Activated naive CD8-positive, alpha-beta T cell treated with anti-CD3 and anti-CD28 coated beads for 36 hours (primary cell): ENCODE measurements around the gene SERPINA6. TPM values are rescaled to one million over a fixed set of nuclear protein-coding genes. Genes with fewer than 3 reads are reported as not detected.
"Not testable (repeated sequence)": the region's sequence is repeated elsewhere in the genome, so short reads cannot be mapped to it uniquely, and the experiment has no call there.

ENCODE experiments used
- DNase-seq: peaks from one replicate; pipeline ENCODE4 v3.0.0; 2021
- H3K27ac Mint-ChIP-seq: one replicate; pipeline ENCODE4 v1.8.0; 2022; ENCODE audit warnings: mild to moderate bottlenecking, moderate library complexity, mixed read lengths
- H3K27me3 Mint-ChIP-seq: one replicate; pipeline ENCODE4 v1.8.0; 2022; ENCODE audit warnings: mild to moderate bottlenecking, mixed read lengths
- H3K36me3 Mint-ChIP-seq: one replicate; pipeline ENCODE4 v1.8.0; 2021; ENCODE audit warnings: mild to moderate bottlenecking, mixed read lengths
- H3K4me1 Mint-ChIP-seq: one replicate; pipeline ENCODE4 v1.8.0; 2021; ENCODE audit warnings: mixed read lengths
- H3K4me3 Mint-ChIP-seq: one replicate; pipeline ENCODE4 v1.8.0; 2022; ENCODE audit warnings: mild to moderate bottlenecking, moderate library complexity, mixed read lengths
- H3K9me3 Mint-ChIP-seq: one replicate; pipeline ENCODE4 v1.8.0; 2022; ENCODE audit warnings: mixed read lengths
- total RNA-seq, 2 experiments: library from RNA; stranded (reverse); gene quantifications; one replicate each; pipeline ENCODE4 v1.2.3, GENCODE V29; 2021

Gene SERPINA6
- total RNA-seq: not detected

GRCh38 chr14:94322648-94323570 is at the start of gene SERPINA6:
TSS of gene SERPINA6 (minus strand) at chr14:94323336. CDS start at chr14:94314648, 8,688 bp downstream.
- Mint-ChIP-seq H3K27me3 (peaks cover 13% of the 10 kb centered on the region), H3K9me3 (no peaks in the 10 kb centered on the region), H3K4me1 (no peaks in the 10 kb centered on the region), H3K27ac (no peak within 1 kb of the TSS), H3K36me3 (no peaks in the 10 kb centered on the region), H3K4me3 (no peak within 1 kb of the TSS)
- no peak for DNase-seq

GRCh38 chr14:94372021-94372605 is 49.0 kb upstream of the SERPINA6 start:
- Mint-ChIP-seq H3K9me3 (no peaks in the 10 kb centered on the region), H3K36me3 (no peaks in the 10 kb centered on the region), H3K27ac (no peak overlapping the region), H3K4me1 (no peaks in the 10 kb centered on the region), H3K4me3 (no peak overlapping the region), H3K27me3 (peaks cover 4% of the 10 kb centered on the region)
- no peak for DNase-seq

- DNase-seq: no peak
- Mint-ChIP-seq H3K36me3 (no peaks in the 10 kb centered on the region), H3K4me1 (no peaks in the 10 kb centered on the region), H3K4me3 (no peak overlapping the region), H3K27me3 (no peaks in the 10 kb centered on the region), H3K9me3 (no peaks in the 10 kb centered on the region), H3K27ac (no peak overlapping the region)
Measured at GRCh38 chr14:94370524-94370910, 47.4 kb upstream of the SERPINA6 start.

GRCh38 chr14:94369766-94370523 is 46.8 kb upstream of the SERPINA6 start:
- not testable (repeated sequence) for H3K4me1 Mint-ChIP-seq, H3K4me3 Mint-ChIP-seq, H3K27ac Mint-ChIP-seq, H3K36me3 Mint-ChIP-seq, DNase-seq, H3K9me3 Mint-ChIP-seq, H3K27me3 Mint-ChIP-seq

- Mint-ChIP-seq H3K9me3 (no peaks in the 10 kb centered on the region), H3K36me3 (no peaks in the 10 kb centered on the region), H3K27me3 (no peaks in the 10 kb centered on the region), H3K27ac (no peak overlapping the region), H3K4me3 (no peak overlapping the region), H3K4me1 (no peaks in the 10 kb centered on the region)
- no peak for DNase-seq
Measured at GRCh38 chr14:94368956-94369355, 45.8 kb upstream of the SERPINA6 start.

- no peaks in the 10 kb centered on the region for H3K27me3 Mint-ChIP-seq
- no peaks in the 10 kb centered on the region for H3K36me3 Mint-ChIP-seq
- H3K9me3 Mint-ChIP-seq: no peaks in the 10 kb centered on the region
- H3K4me3 Mint-ChIP-seq: no peak overlapping the region
- H3K4me1 Mint-ChIP-seq: no peaks in the 10 kb centered on the region
- no peak overlapping the region for H3K27ac Mint-ChIP-seq
- no peak for DNase-seq
Measured at GRCh38 chr14:94368243-94368590, 45.1 kb upstream of the SERPINA6 start.

- Mint-ChIP-seq H3K4me1 (no peaks in the 10 kb centered on the region), H3K9me3 (no peaks in the 10 kb centered on the region), H3K27me3 (peaks cover under 1% of the 10 kb centered on the region), H3K36me3 (no peaks in the 10 kb centered on the region), H3K27ac (no peak overlapping the region), H3K4me3 (no peak overlapping the region)
- DNase-seq: no peak
Measured at GRCh38 chr14:94367347-94368242, 44.5 kb upstream of the SERPINA6 start.

GRCh38 chr14:94366146-94366915 is 43.2 kb upstream of the SERPINA6 start, which contains the start of gene SERPINA2:
TSS of gene SERPINA2 (minus strand) at chr14:94366698.
- Mint-ChIP-seq H3K27ac (no peak within 1 kb of the TSS), H3K36me3 (no peaks in the 10 kb centered on the region), H3K27me3 (peaks cover 6% of the 10 kb centered on the region), H3K9me3 (no peaks in the 10 kb centered on the region), H3K4me3 (no peak within 1 kb of the TSS), H3K4me1 (no peaks in the 10 kb centered on the region)
- DNase-seq: no peak

- Mint-ChIP-seq H3K36me3 (no peaks in the 10 kb centered on the region), H3K4me1 (no peaks in the 10 kb centered on the region), H3K27ac (no peak overlapping the region), H3K9me3 (no peaks in the 10 kb centered on the region), H3K4me3 (no peak overlapping the region), H3K27me3 (peaks cover 6% of the 10 kb centered on the region)
- DNase-seq: no peak
Measured at GRCh38 chr14:94365624-94366023, 42.5 kb upstream of the SERPINA6 start.

- H3K36me3 Mint-ChIP-seq: no peaks in the 10 kb centered on the region
- H3K9me3 Mint-ChIP-seq: no peaks in the 10 kb centered on the region
- H3K27me3 Mint-ChIP-seq: peaks cover 10% of the 10 kb centered on the region
- H3K4me3 Mint-ChIP-seq: no peak overlapping the region
- no peaks in the 10 kb centered on the region for H3K4me1 Mint-ChIP-seq
- DNase-seq: no peak
- H3K27ac Mint-ChIP-seq: no peak overlapping the region
Measured at GRCh38 chr14:94364964-94365363, 41.8 kb upstream of the SERPINA6 start.

GRCh38 chr14:94364037-94364436 is 40.9 kb upstream of the SERPINA6 start:
- Mint-ChIP-seq H3K27me3 (peaks cover 13% of the 10 kb centered on the region), H3K9me3 (no peaks in the 10 kb centered on the region), H3K27ac (no peak overlapping the region), H3K36me3 (no peaks in the 10 kb centered on the region), H3K4me3 (no peak overlapping the region), H3K4me1 (no peaks in the 10 kb centered on the region)
- DNase-seq: no peak

- Mint-ChIP-seq H3K36me3 (no peaks in the 10 kb centered on the region), H3K27ac (no peak overlapping the region), H3K4me1 (no peaks in the 10 kb centered on the region), H3K9me3 (no peaks in the 10 kb centered on the region), H3K4me3 (no peak overlapping the region), H3K27me3 (peaks cover 18% of the 10 kb centered on the region)
- no peak for DNase-seq
Measured at GRCh38 chr14:94363151-94363624, 40.1 kb upstream of the SERPINA6 start.

GRCh38 chr14:94362614-94363133 is 39.5 kb upstream of the SERPINA6 start:
- H3K27me3 Mint-ChIP-seq: peaks cover 23% of the 10 kb centered on the region
- no peak overlapping the region for H3K4me3 Mint-ChIP-seq
- H3K36me3 Mint-ChIP-seq: no peaks in the 10 kb centered on the region
- no peaks in the 10 kb centered on the region for H3K9me3 Mint-ChIP-seq
- no peak overlapping the region for H3K27ac Mint-ChIP-seq
- no peak for DNase-seq
- H3K4me1 Mint-ChIP-seq: no peaks in the 10 kb centered on the region

- H3K27me3 Mint-ChIP-seq: peaks cover 25% of the 10 kb centered on the region
- no peak overlapping the region for H3K4me3 Mint-ChIP-seq
- no peak overlapping the region for H3K27ac Mint-ChIP-seq
- H3K9me3 Mint-ChIP-seq: no peaks in the 10 kb centered on the region
- no peaks in the 10 kb centered on the region for H3K36me3 Mint-ChIP-seq
- H3K4me1 Mint-ChIP-seq: no peaks in the 10 kb centered on the region
- no peak for DNase-seq
Measured at GRCh38 chr14:94361682-94362081, 38.5 kb upstream of the SERPINA6 start.
